HG02981 (cell line): ENCODE data around the gene MFSD1.

Source experiments
- ATAC-seq: cut with Tn5 transposase; IDR thresholded peaks from one replicate; pipeline ENCODE4 v1.9.1; 2021; ENCODE audit warnings: mild to moderate bottlenecking, moderate library complexity; ENCODE audit not compliant: unreplicated experiment

MFSD1 gene

DNA sequence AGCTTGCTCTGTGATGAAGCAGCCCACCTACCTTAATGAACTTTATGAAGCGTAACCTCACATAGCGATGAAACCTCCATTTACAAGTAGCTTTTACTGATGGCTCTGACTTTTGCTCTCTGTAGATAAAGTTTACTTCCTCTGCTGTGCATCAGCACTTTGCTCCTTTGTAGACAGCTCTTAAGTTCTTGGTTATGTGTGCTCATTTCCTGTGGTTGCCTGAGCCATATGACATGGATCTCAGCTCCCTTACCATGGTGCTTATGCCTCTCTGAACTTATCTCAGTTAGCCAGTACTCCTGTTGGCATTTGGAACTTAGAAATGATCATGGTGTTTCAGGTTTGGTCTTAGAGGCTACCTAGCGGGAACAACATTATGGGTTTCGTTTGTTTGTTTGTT lies 7.8 kb downstream of the MFSD1 start:
- ATAC-seq, result no peak

DNA sequence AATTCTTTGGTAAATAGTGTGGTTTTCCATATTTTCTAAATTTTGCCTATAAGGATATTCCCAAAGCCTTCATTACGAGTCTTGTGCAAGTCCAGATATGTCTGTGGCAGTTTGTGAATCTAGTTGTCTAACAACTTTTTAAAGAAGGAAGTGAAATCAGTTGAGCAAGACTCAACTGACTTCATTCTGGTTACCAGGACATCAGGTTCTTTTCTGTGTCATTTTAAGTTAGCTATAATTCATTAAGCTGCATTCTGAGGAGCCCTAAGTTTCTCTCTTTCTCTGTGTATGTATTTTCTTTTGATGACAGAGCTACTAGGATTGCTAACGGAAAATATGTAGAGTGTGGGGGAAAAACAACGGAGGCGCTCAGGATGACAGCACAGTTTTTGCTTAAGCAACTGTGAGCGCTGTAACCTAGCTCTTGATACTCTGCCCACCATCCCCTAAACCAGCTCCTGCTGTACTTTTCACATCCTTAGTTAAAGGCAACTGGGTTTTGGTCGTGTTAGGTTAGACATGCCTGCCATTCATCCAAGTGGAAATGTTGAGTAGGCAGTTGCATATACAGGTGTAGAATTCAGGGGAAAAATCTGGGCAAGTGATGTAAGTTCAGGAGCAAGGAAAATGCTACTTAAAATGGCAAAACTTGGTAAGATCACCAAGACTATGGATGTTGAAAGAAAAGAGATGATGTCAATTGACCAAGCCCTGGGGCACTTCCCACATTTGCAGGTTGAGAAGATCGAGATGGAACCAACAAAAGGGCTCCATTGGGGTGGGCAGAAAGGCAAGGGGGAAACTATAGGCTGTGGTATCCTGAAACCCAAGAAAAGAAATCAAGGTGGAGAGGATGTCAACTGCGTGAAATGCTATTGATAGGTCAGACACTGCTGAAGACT lies 9.2 kb downstream of the MFSD1 start:
- ATAC-seq, result no peak

DNA sequence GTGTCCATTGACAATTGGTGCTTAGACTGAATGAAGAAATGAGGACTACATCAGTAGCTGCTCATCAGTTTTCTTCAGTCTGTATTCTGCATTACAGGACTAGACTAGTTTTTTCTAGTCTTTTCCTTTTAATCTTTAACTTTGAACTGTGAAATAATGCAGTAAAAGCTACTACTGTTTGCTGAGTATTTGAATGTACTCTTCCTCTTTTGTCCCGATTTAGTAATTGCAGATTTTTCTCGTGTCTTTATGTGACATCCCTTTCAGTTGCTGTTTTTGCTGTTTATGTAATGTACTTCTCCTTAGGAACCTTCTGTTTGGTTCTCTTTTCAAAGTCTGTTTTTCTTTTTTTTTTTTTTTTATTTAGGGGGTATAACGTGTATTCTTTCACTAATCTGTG lies 17.4 kb downstream of the MFSD1 start:
- ATAC-seq, result no peak

DNA sequence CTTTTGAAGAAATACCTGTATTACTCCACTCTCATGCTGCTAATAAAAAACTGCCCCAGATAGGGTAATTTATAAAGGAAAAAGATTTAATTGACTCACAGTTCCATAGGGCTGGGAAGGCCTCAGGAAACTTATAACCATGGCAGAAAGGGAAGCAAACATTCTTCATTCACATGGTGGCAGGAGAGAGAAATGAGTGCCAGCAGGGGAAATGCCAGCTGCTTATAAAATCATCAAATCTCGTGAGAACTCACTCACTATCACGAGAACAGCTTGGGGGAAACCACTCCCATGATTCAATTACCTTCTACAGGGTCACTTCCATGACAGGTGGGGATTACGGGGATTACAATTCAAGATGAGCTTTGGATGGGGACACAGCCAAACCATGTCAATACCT lies 18.7 kb downstream of the MFSD1 start:
- ATAC-seq, result no peak

DNA sequence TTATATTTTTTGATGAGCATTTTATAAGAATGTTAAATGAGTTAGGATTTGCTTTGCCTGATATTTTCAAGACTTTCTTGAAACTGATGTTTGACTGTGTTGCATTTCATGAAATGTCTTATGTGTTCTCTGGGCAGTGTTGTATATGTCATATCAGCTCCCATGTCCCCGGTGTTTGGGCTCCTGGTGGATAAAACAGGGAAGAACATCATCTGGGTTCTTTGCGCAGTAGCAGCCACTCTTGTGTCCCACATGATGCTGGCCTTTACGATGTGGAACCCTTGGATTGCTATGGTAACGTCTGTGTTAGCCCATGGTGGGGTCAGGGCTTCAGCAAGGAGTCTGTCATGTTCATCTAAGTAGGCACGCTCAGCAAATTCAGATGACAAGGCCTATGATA lies 20.0 kb downstream of the MFSD1 start:
- no peak for ATAC-seq

DNA sequence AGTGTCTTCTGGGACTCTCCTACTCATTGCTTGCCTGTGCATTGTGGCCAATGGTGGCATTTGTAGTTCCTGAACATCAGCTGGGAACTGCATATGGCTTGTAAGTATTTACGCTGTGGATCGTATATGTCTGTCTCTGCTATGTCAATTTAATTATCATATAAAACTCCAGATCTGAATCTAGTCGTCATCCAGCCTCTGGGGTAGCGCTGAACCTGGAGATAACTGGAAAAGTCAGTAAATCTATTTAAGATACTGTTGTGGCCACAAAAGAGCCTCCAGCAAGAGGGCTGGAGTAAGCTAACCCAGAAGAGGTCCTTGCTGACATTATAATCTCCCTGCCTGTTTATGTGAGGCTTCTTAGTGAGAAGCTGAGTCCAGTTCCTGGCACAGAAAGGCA lies 21.6 kb downstream of the MFSD1 start:
- ATAC-seq, result no peak

DNA sequence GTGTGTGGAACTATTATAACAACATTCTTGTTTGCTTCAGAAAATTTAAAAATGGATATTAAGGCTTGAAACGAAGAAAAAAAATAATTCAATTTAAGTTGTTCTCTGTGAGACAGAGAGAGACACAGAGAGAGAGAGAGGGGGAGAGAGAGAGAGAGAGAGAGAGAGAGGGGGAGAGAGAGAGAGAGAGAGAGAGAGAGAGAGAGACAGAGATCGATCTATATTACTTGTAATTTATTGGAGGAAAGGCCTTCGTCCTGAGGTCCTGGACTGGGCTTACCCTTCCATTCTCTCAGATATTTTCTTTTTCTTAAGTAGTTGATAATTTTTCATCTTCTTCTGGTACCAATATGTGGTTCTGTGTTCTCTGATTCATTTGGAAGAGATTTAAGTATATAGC lies 25.9 kb downstream of the MFSD1 start:
- no peak for ATAC-seq

DNA sequence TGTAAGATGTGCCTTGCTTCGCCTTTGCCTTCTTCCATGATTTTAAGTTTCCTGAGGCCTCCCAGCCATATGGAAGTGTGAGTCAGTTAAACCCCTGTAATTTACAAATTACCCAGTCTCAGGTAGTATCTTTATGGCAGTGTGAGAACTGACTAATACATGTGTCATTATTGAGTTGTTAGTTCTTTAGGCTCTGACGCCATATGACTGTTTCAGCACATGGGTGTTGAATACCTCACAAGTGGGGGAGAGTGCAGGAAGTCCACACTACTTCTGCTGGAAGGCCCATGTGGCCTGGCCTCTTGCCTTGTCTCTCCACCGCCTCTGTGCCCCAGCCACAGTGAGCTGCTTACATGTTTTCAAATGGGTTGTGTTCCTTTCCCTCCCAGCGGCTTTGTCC lies 28.5 kb downstream of the MFSD1 start:
- ATAC-seq, result no peak

DNA sequence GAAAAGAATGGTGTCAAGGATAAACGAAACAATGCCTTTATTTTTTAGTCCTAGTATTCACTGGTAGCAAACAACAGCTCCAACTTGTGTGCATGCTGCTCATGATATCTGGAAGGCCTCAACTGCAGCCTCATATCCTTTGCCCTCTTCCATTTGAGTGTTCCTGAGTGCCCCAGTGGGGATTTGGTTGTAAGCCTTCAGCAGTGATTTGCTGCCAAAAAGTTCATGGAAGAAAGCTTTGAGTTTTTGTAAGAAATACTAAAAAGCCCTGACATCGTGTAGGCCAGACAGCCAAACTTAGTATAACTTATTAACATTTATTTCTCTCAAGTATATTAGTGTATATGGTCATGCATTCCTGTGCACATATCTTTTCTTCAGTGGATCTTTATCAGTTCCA lies 30.0 kb downstream of the MFSD1 start:
- ATAC-seq, result no peak

DNA sequence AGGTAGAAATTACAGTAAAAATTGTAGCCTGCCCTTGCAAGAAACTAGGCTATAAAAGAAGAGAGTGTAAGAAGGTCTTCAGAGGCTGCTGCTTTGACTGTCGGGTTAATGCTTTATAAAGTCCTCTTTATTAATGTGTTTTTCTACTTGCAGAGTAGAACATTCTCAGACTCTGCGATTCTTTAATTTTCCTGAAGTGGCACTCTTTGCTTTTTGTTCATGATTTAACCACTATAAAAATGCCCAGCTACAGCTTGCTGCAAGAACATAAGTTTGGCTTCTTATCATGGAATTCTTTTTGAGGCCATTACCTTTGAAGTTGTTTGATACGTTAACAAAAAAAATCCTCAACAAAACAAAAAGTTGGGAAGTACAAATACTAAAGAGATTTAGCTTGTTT lies 33.8 kb downstream of the MFSD1 start:
- ATAC-seq, result no peak

DNA sequence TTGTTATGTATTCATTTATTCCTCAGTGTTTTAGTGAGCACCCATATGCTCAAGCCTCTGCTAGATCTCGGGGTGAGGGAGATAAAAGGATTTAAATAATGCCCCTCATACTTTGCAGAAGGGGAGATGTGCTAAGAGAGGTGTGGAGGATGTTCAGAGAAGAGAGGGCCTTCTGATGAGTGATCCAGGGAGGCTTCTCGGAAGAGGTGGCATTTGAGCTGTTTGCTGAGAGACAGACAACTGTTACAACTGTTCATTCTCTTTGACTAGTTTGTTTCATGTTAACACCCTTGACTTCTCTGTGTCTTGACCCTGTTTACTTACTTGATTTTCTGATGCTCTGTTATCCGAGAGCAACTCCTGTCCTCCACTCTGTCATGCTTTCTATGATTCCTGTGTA lies 34.5 kb downstream of the MFSD1 start:
- no peak for ATAC-seq

DNA sequence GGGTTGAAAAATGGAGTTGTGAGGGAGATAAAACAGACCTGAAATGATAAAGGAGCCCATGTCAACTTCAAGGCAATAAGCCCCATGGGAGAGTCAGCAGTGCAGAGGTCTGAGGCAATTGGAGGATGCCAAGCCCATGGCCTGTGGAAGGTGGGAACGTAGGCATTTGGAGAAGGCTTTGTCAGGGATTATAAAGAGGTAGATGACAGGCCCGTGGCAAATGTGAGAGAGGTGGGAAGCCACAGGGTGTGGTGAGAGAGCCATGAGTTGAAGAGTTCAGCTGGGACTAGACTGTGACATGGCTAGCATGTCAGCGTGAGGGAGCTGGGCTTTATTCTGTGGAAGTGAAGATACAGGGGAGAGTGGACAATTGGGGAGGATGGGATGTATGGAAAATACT lies 35.4 kb downstream of the MFSD1 start:
- no peak for ATAC-seq

DNA sequence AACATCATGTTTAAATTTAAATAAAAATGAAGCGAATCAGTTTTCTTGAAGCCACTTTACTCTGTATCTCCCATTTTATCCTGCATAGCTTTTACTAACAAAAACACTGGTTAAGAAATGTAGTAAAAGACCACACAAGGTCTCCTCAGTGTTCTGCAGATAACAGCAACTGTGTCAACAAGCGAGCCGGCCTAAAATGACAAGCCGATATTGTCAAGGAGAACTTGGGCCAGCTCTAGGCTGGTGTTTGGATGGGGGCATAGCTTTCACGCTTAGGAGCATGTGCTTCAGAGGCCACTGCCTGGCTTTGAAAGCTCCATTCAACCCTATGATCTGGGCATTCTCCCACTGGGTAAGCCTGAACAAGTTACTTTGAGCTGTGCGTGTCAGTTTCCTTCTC lies 38.1 kb downstream of the MFSD1 start:
- ATAC-seq, result no peak

DNA sequence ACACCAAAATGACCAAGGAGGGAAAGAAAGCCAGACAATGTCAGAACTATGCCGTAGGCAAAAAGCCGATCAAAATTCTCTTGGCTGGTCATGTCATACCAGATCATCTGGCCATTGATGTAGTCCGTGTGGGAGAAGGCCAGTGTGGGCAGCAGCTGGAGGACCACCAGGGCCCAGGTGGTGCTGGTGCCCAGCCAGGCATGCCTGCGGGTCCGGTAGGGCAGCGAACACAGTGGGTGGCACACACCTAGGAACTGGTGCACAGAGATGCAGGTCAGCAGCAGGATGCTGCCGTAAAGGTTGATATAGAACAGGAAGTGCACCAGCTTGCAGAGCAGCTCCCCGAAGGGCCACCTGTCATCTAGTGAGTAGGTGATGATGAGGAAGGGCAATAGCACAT lies 39.5 kb downstream of the MFSD1 start:
- ATAC-seq, result no peak

DNA sequence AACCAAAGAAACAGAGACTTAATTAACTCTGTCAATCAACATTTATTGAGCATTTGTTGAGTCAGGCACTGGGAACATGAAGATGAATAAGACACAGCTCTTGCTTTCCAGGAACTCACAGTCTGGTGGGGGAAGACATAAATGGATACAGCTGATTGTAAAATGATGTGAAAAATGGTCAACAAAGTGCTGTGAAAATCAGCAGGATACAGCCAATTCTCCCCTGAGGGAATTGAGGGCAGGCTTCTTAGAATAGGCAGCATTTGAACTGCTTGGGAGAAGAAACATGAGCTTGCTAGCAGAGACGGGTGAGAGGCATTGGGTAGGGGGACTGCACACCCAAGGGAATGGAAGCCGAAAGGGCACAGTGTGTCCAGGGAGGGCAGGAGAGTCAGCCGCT lies 41.1 kb downstream of the MFSD1 start:
- ATAC-seq, result no peak

DNA sequence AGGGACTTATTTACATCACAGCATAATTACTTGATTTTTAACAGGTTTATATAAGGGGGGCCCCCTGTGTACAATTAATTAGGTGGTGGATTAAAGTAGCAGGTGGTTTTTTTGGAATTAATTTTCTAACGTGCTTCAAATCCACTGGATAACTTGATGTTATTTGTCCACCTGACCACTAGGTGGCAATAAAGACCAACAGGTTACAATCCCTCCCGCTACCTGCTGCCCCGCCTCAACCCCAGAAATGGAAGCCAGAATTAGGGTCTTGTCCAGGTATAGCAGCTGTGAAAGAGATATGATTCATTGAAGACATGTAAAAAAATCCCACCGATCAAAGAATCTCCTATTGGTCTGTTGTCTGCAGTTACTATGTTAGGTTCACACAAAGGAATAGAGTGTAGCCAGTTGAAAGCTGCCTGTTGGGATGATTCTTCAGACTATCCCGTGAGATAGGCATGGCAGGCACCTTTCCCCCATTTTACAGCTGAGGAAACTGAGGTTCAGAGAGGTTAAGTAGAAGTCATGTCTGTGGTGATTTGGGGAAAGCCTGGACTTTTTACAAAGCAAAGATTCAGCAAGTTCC lies 44.0 kb downstream of the MFSD1 start:
- peak; percentile 44 for ATAC-seq

DNA sequence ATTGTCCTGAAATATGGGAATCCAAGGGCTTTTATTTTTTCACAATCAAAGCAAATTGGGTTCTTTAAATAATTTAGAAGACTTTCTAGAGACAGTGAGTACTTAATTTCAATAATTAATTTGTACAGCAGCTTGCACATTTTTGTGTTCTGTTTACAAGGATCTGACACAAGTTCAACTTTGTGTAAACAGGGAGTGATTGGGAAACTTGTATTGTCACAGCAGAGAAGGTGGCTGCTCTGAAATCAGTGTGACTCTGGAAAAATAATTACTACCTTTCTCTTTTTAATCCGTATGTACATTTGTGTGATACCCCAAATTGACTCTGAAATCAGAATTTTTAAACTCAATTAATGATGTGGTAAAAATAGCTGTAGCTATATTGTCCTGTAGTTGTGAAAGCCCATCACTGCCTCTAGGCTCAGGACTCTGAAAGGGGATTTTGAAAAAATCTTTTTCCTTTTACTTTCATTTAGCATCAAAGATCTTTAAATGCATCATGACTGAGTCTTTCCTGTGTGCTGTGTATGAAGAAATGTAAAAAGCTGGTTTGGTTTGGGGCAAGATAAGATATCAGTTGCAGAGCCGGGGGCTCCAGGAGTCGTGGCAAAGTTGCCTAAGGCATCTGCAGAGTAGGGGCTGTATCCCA lies 45.1 kb downstream of the MFSD1 start:
- ATAC-seq, result peak; percentile 78

DNA sequence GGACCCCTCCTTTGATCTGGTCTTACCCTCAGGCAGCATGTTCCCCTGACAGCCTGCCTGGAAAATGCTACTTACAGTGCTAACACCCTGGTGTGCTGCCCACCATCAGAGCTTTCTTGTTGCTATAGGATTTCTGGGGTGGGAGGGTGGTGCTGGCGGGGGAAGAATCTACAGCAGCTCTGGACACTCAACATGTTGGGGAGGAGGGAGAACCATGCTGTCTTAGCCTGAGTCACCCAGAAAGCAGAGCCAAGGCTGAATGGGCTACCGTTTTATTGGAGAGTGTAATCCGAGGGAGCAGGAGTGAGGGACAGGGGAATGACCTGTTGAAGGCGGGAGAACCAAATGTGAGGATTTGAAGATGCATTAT lies 45.6 kb downstream of the MFSD1 start:
- ATAC-seq, result peak; percentile 28

DNA sequence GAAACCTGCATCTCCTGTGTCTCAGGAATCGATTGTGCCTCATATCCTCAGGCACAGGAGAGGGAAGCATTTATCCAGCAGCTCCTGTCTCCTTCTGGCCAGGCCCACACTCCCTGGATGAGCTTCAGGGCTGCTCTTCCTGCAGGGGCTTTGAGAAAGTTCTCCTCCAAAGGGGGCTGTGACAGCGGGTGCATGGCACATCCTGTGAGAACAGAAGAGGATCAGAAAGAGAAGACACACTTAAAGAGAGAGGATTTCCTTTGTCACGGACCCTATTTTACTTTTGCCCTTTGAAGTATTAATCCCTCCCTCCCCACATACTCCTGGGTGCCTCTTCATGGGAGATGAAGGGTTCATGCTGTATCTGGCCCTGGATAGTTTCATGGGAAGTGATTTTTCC lies 46.0 kb downstream of the MFSD1 start:
- ATAC-seq, result no peak

DNA sequence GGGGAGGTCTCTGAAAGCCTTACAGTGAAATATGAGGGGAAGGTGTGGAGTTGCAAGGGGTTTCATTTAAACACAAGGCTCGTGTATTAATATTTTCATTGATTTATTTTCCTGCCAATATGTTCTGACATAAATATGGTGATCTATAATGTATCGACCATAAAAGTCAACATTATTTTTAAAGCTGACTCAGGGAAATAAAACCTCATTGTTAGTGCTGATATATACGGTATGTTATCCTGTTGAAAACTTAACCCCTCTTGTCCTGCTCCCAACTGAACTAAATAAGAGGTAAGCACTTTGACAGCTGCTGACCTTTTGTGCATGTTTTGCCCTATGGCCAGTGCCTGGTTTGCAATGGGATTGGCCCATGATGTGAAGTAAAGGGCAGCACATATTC lies 47.9 kb downstream of the MFSD1 start:
- ATAC-seq, result no peak

DNA sequence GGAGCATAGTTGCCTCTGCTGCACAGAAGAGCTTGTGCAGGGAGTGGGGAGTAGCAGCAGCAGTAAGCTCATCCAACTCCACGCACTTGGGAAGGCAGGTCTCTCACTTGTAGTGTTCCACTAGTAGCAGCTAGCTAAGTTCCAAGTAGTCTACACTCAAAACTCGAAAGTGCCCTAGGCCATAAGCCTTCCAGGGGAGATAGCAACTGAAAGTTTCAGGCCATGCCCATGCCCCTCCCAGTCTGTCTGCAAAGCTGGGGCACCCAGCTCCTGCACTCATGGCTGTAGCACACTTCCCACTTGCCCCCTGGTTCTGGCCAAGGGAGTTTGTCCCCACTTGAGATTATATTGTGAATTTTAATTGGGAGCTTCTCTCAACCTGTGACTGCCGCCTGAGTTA lies 57.5 kb downstream of the MFSD1 start:
- ATAC-seq, result no peak

DNA sequence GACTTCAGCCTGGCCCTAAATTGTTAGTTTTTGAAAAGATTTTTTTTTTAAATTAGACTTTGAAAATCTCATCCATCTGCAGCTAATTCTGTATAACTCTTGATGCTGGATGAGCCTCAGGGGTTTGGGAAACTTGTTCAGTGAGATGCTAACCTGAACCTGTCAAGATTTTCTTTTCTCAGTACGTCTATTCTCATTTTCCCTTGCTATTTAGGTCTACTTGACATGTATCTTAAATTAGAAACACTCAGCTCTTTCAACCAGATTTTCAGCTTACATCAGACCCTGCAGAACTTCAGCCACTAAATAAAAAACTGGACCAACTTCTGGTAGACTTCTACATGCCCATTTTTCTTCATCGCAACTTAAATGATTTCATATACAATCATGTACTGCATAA lies 61.4 kb downstream of the MFSD1 start:
- ATAC-seq, result no peak
